Measurements from ENCODE around the gene NUDT12.

The NUDT12 gene

GRCh38 chr5:103512500-103512899 lies 50.1 kb downstream of the NUDT12 start:
- no peak for TF ChIP-seq CTCF (IDR thresholded peaks at IDR 0.05; ENCODE audit: control insufficient read depth, extremely low read depth, insufficient read depth)
- no peak for DNase-seq (ENCODE audit: low read depth)
- H3K4me3 ChIP-seq (ENCODE audit: low read depth, low read length): no peak overlapping the region

GRCh38 chr5:103511554-103511885 lies 51.1 kb downstream of the NUDT12 start:
- DNase-seq (ENCODE audit: low read depth): no peak
- no peak overlapping the region for H3K4me3 ChIP-seq (ENCODE audit: low read depth, low read length)

GRCh38 chr5:103510851-103511553 lies 51.6 kb downstream of the NUDT12 start:
- H3K4me3 ChIP-seq (ENCODE audit: low read depth, low read length): no peak overlapping the region
- no peak for DNase-seq (ENCODE audit: low read depth)
- TF ChIP-seq CTCF (IDR thresholded peaks at IDR 0.05; ENCODE audit: control insufficient read depth, extremely low read depth, insufficient read depth): no peak

More at GRCh38 chr5:103511554-103511885, 51.1 kb downstream of the NUDT12 start:
- no peak for TF ChIP-seq CTCF (IDR thresholded peaks at IDR 0.05; ENCODE audit: control insufficient read depth, extremely low read depth, insufficient read depth)

GRCh38 chr5:103505581-103506305 lies 56.8 kb downstream of the NUDT12 start:
- H3K4me3 ChIP-seq (ENCODE audit: low read depth, low read length): no peak overlapping the region
- no peak for TF ChIP-seq CTCF (IDR thresholded peaks at IDR 0.05; ENCODE audit: control insufficient read depth, extremely low read depth, insufficient read depth)
- no peak for DNase-seq (ENCODE audit: low read depth)

- DNase-seq (ENCODE audit: low read depth): no peak
- no peak overlapping the region for H3K4me3 ChIP-seq (ENCODE audit: low read depth, low read length)
- TF ChIP-seq CTCF (IDR thresholded peaks at IDR 0.05; ENCODE audit: control insufficient read depth, extremely low read depth, insufficient read depth): no peak
These were observed 59.5 kb downstream of the NUDT12 start for GRCh38 chr5:103503066-103503465.

GRCh38 chr5:103502662-103503061 lies 59.9 kb downstream of the NUDT12 start:
- TF ChIP-seq CTCF (IDR thresholded peaks at IDR 0.05; ENCODE audit: control insufficient read depth, extremely low read depth, insufficient read depth): no peak
- H3K4me3 ChIP-seq (ENCODE audit: low read depth, low read length): no peak overlapping the region
- no peak for DNase-seq (ENCODE audit: low read depth)

Measured in LNCaP clone FGC (cell line).